Nephron progenitor cell (in vitro differentiated cells): ENCODE results near the gene METTL25.

Experiments used
- DNase-seq: peaks from one replicate; pipeline ENCODE4 v3.0.0; 2021
- H3K27ac Mint-ChIP-seq: 2 replicates; pipeline ENCODE4 v1.8.0; 2021; ENCODE audit warnings: mild to moderate bottlenecking, moderate library complexity, mixed read lengths
- H3K27me3 Mint-ChIP-seq: 2 replicates; pipeline ENCODE4 v1.8.0; 2021; ENCODE audit warnings: mild to moderate bottlenecking, low read depth, mixed read lengths; ENCODE audit not compliant: poor library complexity
- H3K36me3 Mint-ChIP-seq: 2 replicates; pipeline ENCODE4 v1.8.0; 2021; ENCODE audit warnings: low read depth, mixed read lengths
- H3K4me1 Mint-ChIP-seq: 2 replicates; pipeline ENCODE4 v1.8.0; 2021; ENCODE audit warnings: mixed read lengths
- H3K4me3 Mint-ChIP-seq: 2 replicates; pipeline ENCODE4 v1.8.0; 2021; ENCODE audit warnings: mild to moderate bottlenecking, moderate library complexity, mixed read lengths
- H3K9me3 Mint-ChIP-seq: 2 replicates; pipeline ENCODE4 v1.8.0; 2021; ENCODE audit warnings: mild to moderate bottlenecking, moderate library complexity, mixed read lengths
- TF ChIP-seq, protein P1 (sequence below): fragments of 200-600 bp; sonication (generic); IDR thresholded peaks from 2 replicates; pipeline ENCODE4 v1.5.0; 2021; ENCODE audit warnings: antibody characterized with exemption

METTL25 gene

DNA sequence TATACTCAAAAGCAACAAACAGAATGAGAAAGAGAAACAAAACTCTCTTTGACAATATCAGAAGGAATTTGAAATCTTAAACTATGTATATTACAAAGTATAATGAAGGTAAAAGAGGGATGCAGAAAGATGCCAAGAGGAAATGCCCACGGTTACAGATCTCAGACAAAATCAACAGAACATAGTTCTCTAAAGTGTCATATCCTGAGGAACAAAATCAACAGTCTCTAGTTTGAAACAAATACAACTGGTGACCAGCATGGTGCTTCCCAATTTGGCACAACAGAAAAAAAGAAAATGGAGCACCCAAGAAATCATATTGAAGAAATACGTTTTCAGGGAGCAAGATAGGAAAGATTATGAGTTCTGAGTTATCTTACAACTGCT lies 116.5 kb downstream of the METTL25 start:
- peaks cover 17% of the 10 kb centered on the region for H3K9me3 Mint-ChIP-seq
- no peak overlapping the region for H3K27ac Mint-ChIP-seq
- TF ChIP-seq, protein P1, sequence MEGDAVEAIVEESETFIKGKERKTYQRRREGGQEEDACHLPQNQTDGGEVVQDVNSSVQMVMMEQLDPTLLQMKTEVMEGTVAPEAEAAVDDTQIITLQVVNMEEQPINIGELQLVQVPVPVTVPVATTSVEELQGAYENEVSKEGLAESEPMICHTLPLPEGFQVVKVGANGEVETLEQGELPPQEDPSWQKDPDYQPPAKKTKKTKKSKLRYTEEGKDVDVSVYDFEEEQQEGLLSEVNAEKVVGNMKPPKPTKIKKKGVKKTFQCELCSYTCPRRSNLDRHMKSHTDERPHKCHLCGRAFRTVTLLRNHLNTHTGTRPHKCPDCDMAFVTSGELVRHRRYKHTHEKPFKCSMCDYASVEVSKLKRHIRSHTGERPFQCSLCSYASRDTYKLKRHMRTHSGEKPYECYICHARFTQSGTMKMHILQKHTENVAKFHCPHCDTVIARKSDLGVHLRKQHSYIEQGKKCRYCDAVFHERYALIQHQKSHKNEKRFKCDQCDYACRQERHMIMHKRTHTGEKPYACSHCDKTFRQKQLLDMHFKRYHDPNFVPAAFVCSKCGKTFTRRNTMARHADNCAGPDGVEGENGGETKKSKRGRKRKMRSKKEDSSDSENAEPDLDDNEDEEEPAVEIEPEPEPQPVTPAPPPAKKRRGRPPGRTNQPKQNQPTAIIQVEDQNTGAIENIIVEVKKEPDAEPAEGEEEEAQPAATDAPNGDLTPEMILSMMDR = no peak
- H3K4me3 Mint-ChIP-seq = no peak overlapping the region
- H3K4me1 Mint-ChIP-seq = no peaks in the 10 kb centered on the region
- H3K27me3 Mint-ChIP-seq = no peaks in the 10 kb centered on the region
- peaks cover 13% of the 10 kb centered on the region for H3K36me3 Mint-ChIP-seq
- DNase-seq = no peak

DNA sequence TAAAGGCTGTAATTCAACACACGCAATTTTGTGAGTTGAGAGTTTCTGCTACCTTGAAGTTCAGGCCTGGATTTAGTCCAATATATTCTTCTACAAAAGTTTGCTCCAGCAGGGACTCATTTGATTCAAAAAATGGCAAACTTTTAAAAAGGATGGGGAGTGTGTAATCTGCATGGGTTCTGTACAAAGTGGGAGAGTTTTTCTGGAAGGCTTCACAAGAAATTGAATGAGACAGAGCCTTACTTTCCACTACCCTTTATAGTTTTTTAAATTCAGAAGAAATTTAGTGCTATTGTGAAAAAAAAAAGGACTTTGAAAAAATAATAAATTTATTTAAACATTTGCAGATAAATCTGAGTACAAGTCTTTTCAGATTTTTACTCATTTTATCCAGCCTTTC lies 116.9 kb downstream of the METTL25 start:
- TF ChIP-seq, protein P1 = no peak
- Mint-ChIP-seq H3K4me3 (no peak overlapping the region), H3K27ac (peak overlapping the region; percentile 68), H3K27me3 (no peaks in the 10 kb centered on the region), H3K4me1 (no peaks in the 10 kb centered on the region), H3K9me3 (peaks cover 17% of the 10 kb centered on the region), H3K36me3 (peaks cover 13% of the 10 kb centered on the region)
- no peak for DNase-seq

DNA sequence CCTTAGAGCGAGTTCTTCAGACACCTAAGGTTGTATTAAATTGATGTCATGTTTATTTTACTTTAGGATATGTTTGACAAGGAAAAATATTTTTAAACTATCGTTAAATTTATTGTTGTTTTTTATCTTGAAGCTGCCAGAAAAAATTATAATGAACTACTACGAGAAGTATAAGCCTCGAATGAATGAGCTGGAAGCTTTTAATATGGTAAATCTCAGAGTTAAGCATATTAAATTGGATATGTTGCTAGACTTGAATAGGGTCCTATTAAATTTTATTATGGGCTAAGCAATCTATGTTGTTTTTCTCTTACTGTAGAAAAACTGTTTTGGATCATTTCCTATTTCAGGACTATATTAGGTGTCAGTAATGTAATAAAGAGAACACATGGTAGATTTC lies 118.2 kb downstream of the METTL25 start:
- Mint-ChIP-seq H3K27ac (no peak overlapping the region), H3K4me3 (no peak overlapping the region), H3K9me3 (peaks cover 17% of the 10 kb centered on the region), H3K36me3 (peaks cover 12% of the 10 kb centered on the region), H3K27me3 (no peaks in the 10 kb centered on the region), H3K4me1 (no peaks in the 10 kb centered on the region)
- TF ChIP-seq, protein P1 = no peak
- no peak for DNase-seq

DNA sequence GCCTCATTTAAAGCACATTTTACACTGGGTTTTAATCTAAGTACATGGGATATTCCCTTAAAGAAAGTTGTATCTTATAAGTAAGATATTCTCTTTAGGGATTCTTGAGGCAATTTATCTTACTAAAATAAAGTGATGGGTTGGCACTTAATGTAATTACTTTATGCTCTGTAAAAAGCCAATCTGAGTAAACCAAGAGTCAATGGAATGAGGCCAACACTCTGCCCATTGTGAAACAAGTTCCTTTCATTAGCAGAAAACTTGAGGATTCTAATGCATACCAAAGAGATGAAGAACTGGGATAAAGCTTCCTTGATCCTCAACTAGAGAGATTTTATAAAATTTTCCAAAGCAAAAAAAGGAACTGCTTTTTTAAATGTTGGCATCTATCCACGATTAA lies 121.2 kb downstream of the METTL25 start:
- no peak for DNase-seq
- Mint-ChIP-seq H3K27ac (no peak overlapping the region), H3K36me3 (no peaks in the 10 kb centered on the region), H3K4me1 (no peaks in the 10 kb centered on the region), H3K27me3 (no peaks in the 10 kb centered on the region), H3K4me3 (no peak overlapping the region), H3K9me3 (peaks cover 4% of the 10 kb centered on the region)
- TF ChIP-seq, protein P1 = no peak

DNA sequence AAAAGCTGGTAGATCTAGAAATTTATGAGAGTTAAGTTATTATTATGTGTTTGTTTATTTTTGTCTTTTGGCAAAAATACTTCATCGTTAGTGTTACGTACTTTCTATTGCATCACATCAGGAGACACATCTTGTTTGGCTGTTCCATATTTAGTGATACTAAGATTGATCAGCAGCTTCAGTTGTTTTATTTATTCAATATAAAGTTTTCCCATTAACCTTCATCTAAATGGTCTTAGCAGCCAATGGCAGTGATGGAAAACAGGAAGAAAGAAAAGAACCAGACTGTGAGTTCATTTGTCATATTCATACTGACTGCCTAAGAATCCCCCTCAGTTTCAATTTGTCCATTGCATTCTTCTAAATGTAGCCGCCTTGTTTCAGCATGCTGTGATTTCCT lies 122.3 kb downstream of the METTL25 start:
- Mint-ChIP-seq H3K27me3 (no peaks in the 10 kb centered on the region), H3K27ac (no peak overlapping the region), H3K4me1 (no peaks in the 10 kb centered on the region), H3K36me3 (no peaks in the 10 kb centered on the region), H3K9me3 (peaks cover 8% of the 10 kb centered on the region), H3K4me3 (no peak overlapping the region)
- DNase-seq = no peak
- TF ChIP-seq, protein P1 = no peak

DNA sequence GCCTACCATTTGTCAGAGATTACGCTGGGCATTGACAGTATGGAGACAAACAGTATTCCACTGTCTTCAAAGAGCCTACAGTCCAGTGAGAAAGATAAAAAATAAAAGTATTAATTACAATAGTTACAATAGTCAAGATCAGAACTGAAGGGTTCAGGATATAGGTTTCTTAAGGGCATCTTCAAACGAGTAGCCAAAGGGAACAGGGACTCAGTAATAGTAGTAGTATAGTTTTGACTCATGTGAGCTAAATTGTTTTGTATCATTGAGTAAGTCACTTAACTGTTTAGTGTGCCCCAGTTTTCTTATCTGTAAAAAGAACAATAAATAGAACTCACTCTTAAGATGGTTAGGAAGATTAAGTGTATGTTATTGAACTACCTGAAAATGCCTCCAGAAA lies 123.6 kb downstream of the METTL25 start:
- H3K9me3 Mint-ChIP-seq = peaks cover 8% of the 10 kb centered on the region
- H3K4me1 Mint-ChIP-seq = no peaks in the 10 kb centered on the region
- no peak overlapping the region for H3K27ac Mint-ChIP-seq
- H3K4me3 Mint-ChIP-seq = no peak overlapping the region
- H3K27me3 Mint-ChIP-seq = no peaks in the 10 kb centered on the region
- TF ChIP-seq, protein P1 = no peak
- no peak for DNase-seq
- no peaks in the 10 kb centered on the region for H3K36me3 Mint-ChIP-seq
